HG03342 (cell line): ENCODE data around the gene SFXN5.

Experiments used
- ATAC-seq: cut with Tn5 transposase; IDR thresholded peaks from one replicate; pipeline ENCODE4 v1.9.1; 2021; ENCODE audit warnings: mild to moderate bottlenecking, moderate library complexity; ENCODE audit not compliant: unreplicated experiment

SFXN5 gene

DNA sequence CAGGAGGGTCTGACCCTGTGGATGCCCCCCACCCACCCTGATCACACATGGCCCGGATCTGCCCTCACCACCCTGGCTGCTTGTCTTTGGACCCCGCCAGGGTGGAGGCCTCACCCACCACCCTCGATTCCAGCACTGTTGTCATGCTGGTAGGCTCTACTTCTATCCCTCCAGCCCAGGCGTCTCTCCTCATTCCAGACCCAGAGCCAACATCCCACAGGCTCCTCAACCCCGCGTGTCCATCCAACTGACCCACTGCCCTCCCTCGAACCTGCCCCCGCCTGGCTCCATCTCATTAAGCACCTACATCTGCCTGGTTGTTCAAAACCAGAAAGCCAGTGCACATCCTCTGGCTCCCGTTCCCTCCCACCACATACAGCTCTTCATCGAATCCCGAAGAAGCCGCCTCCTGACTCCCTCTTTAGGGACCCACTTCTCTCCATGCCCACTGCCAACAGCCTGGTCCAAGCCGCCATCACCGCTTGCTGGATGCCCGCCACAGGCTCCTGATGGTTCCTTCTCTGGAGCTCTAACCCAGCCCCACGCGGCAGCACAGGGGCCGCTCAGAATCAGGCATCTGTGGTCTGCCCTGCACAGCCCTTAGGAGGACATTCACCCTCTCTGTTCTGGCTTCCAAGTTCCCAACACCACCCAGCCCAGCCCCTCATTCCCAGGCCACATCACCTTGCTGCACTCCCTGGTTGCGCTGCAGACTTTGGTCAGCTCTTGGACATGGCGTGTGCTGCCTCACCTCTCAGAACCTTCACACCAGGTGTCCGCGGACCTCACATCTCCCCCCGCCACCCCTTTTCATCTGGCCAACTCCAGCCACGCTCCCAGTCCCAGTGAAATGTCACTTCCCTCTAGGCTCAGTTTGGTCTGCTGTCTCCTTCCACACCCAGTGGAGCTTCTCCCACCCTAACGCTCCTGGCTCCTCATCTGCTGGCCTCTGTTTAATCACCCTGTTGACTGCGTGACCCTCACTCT, 111.2 kb downstream of the SFXN5 start:
- ATAC-seq: no peak

DNA sequence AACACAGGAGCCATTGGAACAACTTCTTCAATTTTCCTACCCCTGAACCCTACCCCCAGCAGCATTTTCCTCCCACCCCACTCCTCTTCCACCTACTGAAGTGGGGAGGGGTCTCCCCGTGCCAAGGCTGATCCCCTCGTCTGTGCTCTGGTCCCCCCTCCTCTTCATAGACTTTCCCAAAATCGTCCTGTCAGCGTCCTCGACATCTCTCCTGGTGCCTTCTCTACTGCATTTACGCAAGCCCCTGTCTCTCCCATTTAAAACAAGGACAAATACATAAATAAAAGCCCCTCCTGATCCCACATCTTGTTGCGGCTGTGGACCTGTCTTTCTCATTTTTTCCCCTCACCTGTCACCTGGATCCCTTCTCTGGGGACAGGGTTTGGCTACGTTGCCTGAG, 112.0 kb downstream of the SFXN5 start:
- no peak for ATAC-seq

DNA sequence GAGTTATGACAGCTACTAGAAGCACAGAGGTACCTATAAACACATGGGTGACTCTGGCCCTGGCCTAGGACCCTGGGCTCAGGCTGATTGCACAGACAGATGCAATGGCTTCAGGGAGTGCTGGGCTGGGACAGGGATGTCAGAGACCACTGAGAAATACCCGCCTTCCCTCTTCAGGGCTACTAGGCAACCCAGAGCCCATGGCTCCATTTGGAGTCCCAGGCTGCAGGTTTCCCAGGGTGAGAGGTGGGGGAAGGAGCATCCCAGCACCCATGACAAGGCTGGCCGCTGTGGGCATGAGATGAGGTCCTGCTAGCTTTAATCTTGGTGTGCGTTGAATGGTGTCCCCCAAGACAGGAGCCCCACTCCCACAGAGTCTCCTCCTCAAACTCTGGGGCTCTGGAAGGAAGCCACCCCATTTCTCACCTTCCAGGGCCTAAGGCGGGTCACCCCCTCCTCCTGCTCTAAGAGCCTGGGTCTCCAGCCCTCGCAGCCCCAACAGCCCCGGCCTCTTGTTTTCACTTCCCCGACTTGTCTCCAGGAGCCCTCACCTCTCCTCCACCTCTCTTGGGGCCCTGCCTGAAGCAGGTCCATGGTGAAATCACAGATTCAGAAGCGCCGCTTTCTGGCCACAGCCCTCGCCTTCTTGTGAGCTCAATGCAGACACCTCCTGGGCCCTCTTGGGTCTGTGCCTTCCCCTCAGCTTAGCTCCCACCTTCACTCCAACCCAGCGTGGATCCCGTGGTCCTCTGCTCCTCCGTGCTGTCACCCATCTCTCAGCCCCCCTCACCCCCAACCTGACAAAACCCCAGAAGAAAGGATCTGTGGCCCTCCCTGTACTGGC, 112.7 kb downstream of the SFXN5 start:
- no peak for ATAC-seq

DNA sequence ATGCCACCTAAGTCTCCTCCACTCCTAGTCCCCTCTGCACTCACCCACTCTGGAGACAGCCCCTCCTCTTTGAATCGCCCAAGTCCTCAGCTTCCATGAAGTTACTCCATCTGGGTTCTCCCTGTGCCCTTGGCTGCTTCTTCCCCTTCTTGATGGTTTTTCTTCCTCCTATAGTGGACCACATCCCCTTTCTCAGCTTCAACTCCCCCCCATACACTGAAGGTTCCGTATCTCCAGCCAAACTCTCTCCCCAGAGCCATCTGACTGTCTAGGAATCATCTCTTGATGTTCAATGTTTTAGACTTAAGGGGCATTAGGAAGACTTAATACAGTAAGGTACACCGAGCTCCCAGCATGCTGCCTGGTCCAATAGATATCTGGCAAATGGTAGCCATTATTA, 114.6 kb downstream of the SFXN5 start:
- ATAC-seq: no peak

DNA sequence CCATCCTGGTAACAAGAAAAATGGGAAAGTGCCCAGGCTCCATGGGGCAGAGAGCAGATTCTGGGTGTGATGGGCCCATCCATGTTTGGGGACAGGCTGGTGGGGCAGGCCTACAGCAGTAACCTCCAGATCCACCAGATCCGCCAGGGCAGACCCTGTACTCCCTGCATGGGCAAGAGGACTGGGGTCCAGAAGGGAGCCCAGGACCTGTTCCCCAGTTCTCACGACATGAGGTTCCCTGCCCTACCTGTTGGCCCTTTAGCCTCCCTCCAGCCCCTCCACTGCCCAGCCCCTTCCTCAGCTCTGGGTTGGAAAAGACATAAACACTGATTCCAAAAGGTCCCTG, 115.5 kb downstream of the SFXN5 start:
- no peak for ATAC-seq

DNA sequence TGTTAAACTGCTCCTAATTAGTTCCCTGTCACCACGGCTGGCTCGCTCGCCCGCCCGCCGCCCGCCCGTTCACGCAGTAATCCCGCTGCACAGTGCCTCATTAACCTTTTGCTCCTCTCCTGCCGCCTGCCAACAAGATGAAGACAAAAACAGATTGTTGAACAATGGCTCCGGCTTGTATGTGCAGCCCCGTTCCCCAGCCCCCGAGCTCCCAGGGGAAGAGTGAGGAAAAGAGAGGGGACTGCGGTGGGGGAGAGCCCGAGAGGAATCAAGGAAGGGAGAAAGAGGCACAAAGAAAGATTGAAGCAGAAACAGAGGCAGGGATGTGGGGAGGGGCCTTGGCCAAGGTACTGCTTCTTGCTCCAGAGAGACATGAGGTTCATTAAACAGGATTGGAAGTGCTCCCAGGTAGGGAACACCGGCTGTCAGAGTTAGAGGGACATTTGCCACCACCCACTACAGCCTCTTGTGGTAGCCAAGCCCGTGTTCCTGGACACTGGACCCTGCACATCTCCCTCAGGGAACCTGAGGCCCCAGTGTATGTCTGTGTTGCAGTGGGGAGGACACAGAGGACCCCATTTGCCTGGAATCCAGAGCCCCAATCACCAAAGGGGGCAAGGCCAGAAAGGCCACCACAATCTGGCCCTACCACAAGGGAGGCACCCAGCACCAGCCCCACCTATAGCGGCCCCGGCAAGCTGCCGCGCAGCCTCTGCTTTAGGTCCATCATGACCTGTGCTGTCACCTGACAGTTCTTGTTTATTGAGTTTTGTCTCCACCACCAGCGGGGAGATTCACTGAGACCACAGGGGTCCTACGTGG, 116.1 kb downstream of the SFXN5 start:
- no peak for ATAC-seq

DNA sequence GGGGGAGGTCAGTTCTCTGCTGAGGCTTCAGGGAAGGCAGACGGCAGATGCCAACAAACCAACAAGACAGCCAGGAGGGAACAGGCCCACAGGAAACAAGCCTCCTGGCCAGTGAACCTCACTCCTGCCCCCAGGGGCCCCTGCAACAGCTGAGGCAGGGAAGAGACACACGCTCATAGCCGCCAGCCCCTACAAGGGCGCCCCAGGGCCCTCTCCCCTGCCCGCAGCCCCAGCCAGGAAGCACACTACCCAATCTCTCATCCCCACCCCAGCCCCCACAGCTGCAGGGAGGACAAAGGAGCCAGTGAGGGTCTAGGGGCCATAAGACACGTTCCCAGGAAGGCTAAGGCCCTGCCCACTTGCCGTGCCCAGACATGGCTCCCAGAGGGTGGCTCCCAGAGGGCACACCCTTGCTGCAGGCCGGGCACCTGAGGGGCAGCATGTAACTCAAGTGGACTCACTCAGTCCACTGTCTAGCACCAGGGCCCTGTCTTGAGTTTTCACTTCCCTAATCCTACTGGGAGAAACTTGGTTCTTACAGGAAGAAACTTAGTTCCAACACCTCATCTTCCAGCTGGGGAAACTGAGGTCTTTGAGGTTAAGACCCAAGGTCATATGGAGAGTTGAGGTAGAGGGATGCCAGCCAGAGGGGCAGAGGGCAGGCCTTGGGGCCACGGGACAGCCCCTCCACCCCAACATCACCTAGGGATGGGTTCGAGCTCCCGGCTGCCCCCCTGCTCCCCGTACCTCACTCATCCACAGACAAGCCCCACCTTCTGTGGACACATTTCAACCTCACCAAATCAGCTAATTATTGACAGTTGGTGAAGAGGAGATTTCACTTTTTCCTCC, 116.9 kb downstream of the SFXN5 start:
- ATAC-seq: no peak

DNA sequence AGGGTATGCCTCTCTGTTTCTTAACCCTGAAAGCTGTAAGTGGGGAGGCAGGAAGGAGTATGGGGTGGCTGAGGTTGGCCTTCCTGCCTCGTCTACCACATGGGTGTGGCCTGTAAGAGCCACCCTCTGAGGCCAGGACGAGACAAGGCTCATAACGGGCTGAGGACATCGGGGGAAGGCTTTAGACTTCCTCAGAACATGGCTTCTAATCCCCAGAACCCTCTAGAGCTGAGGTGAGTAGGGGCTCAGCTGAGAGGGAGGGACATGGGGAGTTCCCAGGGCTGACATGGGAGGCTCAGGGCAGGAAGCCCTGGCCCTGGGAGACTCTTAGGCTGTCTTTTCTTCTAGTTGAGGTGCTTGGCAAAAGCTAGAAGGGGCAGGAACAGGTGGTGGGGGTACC, 117.5 kb downstream of the SFXN5 start:
- no peak for ATAC-seq

DNA sequence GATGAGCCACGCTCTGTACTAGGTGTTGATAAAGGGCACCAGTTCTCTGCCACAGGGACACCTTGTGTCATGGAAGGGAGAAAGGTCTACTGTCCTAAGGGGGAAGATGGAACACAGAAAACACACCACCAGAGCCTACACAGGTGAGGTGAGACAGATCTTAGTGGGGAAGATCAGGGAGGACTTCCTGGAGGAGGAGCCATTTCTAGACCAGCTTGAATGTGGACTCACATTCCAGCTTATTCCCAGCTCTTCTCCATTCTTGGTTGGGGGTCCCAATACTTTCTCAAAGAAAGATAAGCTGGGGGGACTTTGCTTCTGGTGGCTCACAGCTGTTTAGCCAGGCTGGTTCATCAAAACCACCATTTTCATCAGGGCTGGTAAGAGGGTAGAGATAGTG, 118.0 kb downstream of the SFXN5 start:
- no peak for ATAC-seq

DNA sequence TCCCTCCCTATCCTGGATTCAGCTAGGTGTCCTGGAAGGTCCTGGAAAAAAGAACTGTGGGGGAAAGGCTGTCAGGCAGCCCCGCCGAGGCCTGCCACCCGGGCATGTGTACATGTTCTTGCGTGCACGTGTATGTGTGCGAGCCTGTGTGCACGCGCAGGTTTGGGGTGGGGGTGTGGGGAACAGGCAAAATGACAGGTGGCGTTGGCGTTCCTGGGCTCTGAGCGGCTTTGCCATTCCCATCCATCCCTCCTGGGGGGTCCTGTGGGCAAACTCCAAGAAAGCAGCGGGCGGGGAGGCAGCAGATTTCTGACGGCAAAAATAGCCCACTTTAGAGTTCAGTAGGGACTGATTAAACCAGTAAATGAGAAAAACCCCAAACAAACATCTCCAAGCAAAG, 118.6 kb downstream of the SFXN5 start:
- no peak for ATAC-seq

DNA sequence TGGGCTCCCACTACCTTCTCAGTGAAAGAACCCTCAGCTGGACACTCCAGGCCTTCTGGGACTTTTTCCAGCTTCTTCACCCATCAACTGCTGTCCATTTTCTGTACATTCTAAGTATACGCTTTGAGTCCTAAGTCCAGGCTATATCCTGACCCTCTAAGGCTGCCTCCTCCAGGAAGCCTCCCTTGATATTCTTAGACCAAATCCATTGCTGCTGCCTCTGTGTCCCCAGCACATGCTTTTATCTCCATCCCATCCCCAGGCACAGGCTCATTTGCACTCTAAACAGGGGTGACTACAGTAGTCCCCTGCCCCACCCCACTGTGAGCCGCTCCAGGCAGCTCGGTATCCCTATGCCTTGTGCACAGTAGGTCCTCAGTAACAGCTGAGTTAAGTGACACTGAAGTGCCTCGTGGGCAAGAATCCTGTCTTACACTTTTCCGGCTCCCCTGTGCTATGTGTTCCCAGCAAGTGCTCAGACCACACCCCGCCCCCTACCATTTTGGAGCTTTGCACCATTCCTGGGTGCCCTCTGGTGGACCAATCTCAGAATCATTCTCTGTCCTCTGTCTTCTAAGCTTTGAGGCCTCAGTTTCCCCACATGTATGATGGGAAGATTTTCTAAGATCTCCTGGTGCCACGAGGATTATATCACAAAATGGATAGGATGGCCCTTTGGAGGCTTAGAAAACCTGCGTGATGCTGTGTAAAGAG, 119.2 kb downstream of the SFXN5 start:
- ATAC-seq: no peak

DNA sequence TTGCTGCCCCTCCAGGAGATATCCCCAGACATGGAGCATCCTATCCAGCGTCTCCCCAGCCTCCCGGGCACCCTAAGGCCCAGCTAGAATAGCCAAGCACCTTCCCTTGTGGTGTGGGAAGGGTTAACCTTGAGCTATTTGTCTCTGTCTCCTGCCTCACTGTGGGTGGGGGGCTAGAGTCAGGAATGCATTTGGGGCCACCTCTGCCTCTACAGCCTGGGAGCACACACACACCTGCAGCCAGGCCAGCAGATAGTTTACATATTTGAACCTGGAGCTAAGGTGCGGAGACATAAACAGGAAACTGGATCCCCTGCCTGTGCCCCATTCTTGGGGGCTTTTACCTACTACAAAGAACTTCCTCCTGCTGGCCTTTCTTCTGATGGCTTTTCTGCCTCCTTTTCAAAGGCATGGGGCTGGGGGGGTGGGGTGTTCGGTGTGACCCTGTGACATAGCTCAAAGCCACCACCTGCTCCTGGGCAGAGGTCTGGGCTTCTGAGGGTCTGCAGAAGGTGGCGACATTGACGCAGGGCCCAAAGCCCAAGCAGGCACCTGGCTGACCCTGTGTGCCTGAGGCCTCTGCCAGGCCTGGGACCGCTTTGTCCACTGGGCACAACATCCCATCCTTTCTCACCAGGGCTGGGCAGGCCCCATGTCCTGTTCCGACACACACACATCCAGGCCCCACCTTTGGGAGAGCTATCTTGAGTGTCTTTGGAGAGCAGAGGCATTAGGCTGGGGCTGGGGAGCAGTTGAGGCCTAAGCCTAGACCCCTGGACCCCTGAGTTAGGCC, 120.0 kb downstream of the SFXN5 start:
- ATAC-seq: no peak

DNA sequence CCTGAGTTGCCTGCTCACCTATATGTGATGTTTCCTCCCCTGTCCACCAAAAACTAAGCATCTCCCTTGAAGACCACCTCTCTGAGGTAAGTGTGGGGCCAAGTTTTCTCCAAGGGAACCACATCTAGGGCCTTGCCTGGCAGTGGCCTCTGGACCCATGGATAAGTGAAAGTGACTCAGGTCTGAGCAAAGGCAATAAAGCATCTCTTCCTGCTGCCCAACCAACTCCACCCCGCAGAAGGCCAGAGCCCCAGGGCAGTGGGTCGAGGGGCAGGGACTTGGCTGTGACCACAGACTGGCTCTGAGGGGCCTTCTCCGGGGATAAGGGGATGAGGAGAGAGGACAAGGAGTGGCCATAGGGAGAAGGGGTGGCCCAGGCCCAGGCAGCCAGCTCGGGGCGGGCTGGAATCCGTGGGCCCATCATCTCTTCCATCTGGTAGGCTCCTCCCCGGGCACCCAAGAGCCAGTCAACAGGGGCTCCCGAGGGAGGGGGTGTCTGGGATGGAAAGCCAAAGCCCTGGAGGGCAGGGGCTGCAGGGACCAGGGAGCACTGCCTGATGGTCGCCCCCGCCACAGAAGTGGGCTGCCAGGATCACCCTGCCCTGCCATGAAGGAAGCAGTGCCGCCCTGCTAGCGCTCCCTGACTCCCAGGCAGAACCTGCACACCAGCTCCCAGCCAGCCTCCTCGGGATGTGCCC, 120.8 kb downstream of the SFXN5 start:
- ATAC-seq: no peak

DNA sequence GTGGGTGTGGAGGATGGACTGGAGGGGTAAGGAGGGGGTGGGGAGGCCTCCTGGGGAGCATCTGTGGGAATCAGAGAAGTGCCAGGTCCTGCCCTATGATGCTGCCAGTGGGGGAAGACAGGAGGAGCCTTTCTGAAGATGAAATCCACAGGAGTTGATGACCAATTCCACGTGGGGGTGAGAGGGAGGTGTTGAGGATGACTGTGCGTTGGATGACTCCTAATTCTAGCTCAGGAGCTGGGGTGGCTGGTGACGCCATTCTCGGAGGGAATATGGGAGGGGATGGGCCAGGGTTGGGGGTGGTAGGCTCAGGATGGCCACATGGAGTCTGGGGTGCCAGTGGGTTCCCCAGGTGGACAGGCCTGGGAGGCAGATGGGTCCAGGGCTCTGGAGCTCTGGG, 121.9 kb downstream of the SFXN5 start:
- ATAC-seq: no peak

DNA sequence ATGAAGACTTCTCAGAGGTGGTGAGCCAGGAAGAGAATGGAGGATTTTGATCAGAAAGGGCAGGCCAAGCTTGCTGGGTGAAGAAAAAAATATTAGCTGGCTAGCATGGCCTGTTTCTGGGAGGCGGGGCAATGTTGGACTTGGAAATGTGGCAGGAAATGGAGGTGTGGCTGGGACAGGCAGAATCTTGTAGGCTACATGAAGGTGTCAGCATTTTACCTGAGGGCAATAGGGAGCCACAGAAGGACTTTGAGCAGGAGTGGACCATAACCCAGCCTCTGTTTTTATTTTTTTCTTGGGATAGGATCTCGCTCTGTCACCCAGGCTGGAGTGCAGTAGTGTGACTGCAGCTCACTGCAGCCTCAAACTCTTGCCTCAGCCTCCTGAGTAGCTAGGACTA, 122.5 kb downstream of the SFXN5 start:
- no peak for ATAC-seq

DNA sequence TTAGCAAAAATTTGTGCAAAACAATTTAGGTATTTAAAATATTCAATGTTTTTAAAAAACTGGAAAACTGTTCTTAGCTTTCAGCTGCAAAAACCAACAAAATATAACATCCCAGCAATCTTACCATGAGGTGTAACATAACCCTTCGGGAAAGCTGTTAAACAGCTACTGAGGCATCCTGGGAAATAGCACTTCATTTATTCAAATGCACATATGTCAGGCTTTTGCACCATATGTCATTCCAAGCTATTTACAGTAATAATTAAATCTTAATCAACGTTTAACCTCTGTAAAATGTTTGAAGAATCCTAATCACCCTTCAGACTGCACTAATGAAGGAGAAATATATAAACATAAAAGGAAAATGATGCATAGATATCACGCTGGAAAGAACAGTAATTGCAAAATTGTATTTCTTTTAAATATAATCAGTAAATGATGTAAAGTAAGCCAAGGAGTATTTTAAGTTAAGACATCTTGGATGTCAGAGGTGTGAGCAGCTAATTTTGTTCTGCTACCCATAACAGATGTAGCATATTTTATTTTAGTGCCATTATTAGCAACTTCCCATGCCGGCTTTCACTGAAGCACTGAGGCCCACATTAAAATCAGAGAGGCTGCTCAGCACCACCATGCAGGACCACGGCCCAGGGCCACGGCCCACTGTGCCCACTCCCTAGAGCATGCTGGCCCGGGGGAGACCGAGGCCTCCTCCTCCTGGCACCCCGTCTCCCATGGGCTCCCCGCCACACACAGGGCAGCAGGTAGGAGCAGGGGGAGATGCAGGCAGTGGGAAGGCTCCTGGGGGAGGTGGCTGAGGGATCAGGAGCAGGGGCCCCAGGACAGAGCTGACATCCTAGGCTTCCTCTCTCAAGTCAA, 123.3 kb downstream of the SFXN5 start:
- no peak for ATAC-seq

DNA sequence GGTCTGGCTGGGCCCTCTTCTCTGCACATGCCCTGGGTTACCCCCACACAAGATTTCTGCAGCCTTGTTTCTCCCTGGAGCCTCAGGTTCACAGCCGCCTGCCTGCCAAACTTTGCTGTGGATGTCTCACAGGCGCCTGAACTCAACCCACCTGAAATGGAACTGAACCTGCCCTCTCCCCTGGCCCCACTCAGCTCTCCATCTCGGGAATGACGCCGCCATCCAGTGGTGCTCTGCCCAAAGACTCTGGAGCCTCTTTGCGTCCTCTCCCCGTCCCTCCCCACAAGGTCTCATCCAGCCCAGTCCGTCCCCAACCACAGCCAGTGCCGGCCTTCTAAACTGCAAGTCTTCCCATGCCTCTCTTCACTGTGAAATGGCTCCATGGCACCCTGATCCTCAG, 125.0 kb downstream of the SFXN5 start:
- no peak for ATAC-seq
